Activated CD4-positive, alpha-beta T cell treated with anti-CD3 and anti-CD28 coated beads, Interleukin-10, Interleukin-2, amounts not matched to agents 100 ng/mL and 50 ng/mL, durations not matched to agents 16 hours and 8 hours (primary cell): Measurements from ENCODE around the gene RAB35.

ENCODE experiments used
- DNase-seq: peaks from one replicate; pipeline ENCODE4 v3.0.0-alpha.2; 2020

Gene RAB35

GRCh38 chr12:120132054-120132836 is 15.7 kb upstream of the RAB35 start:
- no peak for DNase-seq

- no peak for DNase-seq
Measured at GRCh38 chr12:120131116-120131515, 14.6 kb upstream of the RAB35 start.

GRCh38 chr12:120130011-120130410 is 13.5 kb upstream of the RAB35 start:
- DNase-seq: no peak

GRCh38 chr12:120126635-120127005 is 10.1 kb upstream of the RAB35 start:
- peak; percentile 36 for DNase-seq

- DNase-seq: no peak
Measured at GRCh38 chr12:120125792-120126634, 9.5 kb upstream of the RAB35 start.

- no peak for DNase-seq
Measured at GRCh38 chr12:120125029-120125428, 8.5 kb upstream of the RAB35 start.

- peak; percentile 79 for DNase-seq
Measured at GRCh38 chr12:120121766-120122293, 5.3 kb upstream of the RAB35 start.

GRCh38 chr12:120121343-120121742 is 4.8 kb upstream of the RAB35 start:
- DNase-seq: no peak

- peak; percentile 87 for DNase-seq
Measured at GRCh38 chr12:120119271-120119973, 2.9 kb upstream of the RAB35 start.

GRCh38 chr12:120118321-120119061 is 1.9 kb upstream of the RAB35 start:
- DNase-seq: no peak

GRCh38 chr12:120117961-120118320 is 1.4 kb upstream of the RAB35 start:
- no peak for DNase-seq

GRCh38 chr12:120116792-120117651 is 469 bp upstream of the RAB35 start:
- DNase-seq: peak; percentile 98

GRCh38 chr12:120115692-120116440 is 687 bp downstream of the RAB35 start:
- peak; percentile 61 for DNase-seq

- DNase-seq: no peak
Measured at GRCh38 chr12:120115066-120115465, 1.5 kb downstream of the RAB35 start.

GRCh38 chr12:120110550-120111501 is 5.7 kb downstream of the RAB35 start:
- peak; percentile 70 for DNase-seq

- no peak for DNase-seq
Measured at GRCh38 chr12:120109570-120110267, 6.8 kb downstream of the RAB35 start.

- DNase-seq: no peak
Measured at GRCh38 chr12:120106151-120106550, 10.4 kb downstream of the RAB35 start.

GRCh38 chr12:120103371-120103770 is 13.2 kb downstream of the RAB35 start:
- no peak for DNase-seq

- no peak for DNase-seq
Measured at GRCh38 chr12:120103044-120103338, 13.6 kb downstream of the RAB35 start.
